GM21381 (cell line): ENCODE results near the gene LHFPL2.
"Not testable (repeated sequence)": the region's sequence is repeated elsewhere in the genome, so short reads cannot be mapped to it uniquely, and the experiment has no call there.

Experiments used
- ATAC-seq: cut with Tn5 transposase; IDR thresholded peaks from one replicate; pipeline ENCODE4 v1.9.1; 2021; ENCODE audit warnings: mild to moderate bottlenecking, moderate library complexity; ENCODE audit not compliant: unreplicated experiment

Gene LHFPL2

DNA sequence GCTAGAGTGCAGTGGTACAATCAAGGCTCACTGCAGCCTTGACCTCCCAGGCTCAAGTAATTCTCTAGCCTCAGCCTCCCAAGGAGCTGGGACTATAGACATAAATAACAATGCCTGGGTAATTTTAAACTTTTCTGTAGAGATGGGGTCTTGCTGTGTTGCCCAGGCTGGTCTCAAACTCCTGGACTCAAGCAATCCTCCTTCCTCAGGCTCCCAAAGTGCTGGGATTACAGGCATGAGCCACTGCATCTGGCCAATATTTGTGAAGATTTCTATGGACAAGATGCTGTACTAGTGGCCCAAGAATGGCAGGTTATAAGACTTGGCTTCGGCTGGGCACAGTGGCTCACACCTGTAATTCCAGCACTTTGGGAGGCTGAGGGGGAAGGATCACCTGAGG is 18.4 kb upstream of the LHFPL2 start:
- not testable (repeated sequence) for ATAC-seq

DNA sequence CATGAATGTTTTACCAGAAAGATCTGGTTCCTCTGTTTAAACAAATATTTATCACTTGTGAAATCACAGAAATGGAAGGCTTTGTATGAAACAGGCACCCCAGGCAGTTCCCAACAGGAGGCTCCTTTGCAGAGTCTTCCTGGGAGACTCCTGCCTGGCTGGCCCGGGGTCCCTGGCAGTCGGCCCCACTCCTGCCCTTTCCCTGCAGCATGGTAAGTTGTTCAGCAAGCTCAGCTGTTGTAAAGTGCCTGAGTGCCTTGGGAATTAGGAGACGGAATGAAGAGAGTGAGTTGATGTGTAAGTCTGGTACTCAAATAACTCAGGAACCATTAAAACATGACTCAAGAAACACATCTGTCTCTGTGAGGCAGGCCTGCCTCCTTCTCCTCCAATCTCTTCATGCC is 17.5 kb upstream of the LHFPL2 start:
- ATAC-seq = no peak

DNA sequence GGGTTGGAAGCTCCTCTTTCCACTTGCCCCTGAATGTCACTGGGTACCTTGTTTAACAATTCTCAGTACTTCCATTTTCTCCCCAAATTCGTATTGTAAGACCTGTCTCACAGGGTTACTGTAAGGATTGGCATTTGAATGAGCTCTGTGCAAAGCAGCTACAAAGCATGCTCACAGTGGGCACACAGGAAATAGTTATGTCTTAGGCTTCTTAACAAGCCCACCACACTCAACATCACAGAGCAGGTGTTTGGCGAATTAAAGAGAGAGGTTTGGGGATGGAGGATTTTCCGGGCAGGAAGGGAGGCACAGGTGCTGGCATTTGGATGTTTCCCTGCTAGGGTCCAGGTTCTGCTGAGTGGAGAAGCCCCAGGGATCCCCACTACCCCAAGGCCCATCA is 17.0 kb upstream of the LHFPL2 start:
- no peak for ATAC-seq

GRCh38 chr5:78662323-78662722 is 13.8 kb upstream of the LHFPL2 start:
- no peak for ATAC-seq

- ATAC-seq = no peak
These were observed 13.1 kb upstream of the LHFPL2 start for GRCh38 chr5:78661691-78662090.

DNA sequence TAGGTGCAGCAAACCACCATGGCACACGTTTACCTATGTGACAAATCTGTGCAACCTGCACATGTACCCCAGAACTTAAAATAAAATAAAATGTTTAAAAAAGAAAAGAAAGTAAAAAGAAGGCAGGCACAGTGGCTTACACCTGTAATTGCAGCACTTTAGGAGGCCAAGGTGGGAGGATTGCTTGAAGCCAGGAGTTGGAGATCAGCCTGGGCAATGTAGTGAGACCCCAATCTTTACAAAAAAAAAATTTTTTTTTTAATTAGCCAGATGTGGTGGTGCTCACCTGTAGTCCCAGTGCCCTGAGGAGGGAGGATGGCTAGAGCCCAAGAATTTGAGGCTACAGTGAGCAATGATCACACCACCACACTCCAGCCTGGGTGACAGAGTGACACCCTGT is 12.5 kb upstream of the LHFPL2 start:
- ATAC-seq = no peak

- no peak for ATAC-seq
These were observed 11.8 kb upstream of the LHFPL2 start for GRCh38 chr5:78660401-78660800.

DNA sequence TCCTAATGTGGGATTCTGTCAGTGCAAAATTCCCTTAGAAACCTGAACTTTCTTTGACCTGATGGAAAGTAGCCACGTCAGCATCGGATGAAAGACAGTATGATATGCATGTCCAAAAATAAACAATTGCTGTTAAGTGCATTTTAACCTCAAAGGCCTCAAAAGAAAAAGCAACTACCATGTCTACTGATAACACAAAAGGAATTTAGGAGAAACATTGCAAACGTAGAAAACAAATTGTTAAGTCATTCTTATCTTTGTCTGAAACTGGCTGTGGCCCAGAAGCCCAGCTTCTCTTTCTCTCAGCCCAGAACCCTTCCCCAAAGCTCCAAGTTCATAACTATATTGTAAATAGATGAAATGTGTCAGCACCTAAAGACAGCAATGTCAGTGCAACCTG is 11.1 kb upstream of the LHFPL2 start:
- no peak for ATAC-seq

DNA sequence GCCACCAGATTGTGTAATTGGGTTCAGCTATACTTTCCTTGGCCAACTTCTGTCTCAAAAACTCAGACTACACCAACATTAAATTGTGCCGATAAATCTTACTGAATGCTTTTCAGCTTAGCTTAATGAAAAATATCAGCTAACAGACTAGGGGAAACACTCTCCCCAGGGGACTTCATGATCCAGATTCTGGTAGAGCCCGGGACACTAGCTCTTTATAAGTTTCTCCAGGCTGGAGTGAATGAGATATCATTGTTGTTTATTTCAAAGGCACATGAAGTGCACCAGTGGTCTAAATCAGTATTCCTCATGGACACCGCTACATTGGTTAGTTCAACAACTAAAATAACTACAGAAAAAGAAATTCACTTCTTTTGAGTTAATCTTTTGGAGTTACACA is 10.5 kb upstream of the LHFPL2 start:
- no peak for ATAC-seq

DNA sequence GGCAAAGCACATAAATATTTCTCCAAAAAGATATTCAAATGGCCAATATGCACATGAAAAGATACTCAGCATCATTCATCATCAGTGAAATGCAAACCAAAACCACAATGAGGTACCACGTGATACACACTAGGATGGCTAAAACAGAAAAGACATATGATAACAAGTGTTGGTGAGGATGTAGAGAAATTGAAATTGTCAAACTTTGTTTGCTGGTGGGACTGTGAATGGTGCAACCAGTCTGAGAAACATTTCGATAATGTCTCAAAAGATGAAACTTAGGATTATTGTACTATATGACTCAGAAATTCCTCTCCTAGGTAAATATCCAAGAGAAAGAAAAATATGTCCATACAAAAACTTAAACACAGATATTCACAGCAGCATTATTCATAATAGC is 8.6 kb upstream of the LHFPL2 start:
- ATAC-seq = no peak

DNA sequence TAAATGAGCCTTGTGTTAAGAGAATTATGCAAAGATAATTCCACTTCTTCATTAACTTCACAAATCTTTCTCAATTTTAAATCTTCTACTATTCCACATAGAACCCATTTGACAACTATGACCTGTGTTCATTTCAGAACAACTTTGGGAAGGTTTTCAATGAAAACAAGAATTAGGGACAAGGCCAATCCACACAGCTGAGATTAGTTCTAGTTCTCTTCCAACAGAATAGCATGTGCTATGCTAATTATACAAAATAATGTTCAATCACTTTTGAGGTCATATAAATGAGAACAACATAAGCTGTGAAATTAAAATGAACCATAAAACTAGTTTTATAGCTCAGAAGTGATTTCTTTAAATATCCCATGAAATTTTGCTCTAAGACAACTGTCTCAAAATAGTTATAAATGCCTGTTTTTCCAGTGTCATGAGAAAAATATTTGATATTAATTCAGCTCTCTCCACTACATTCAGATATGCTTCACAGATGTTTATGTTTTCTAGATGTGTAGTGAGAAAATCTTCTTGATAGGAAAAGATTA is 7.2 kb upstream of the LHFPL2 start:
- no peak for ATAC-seq

DNA sequence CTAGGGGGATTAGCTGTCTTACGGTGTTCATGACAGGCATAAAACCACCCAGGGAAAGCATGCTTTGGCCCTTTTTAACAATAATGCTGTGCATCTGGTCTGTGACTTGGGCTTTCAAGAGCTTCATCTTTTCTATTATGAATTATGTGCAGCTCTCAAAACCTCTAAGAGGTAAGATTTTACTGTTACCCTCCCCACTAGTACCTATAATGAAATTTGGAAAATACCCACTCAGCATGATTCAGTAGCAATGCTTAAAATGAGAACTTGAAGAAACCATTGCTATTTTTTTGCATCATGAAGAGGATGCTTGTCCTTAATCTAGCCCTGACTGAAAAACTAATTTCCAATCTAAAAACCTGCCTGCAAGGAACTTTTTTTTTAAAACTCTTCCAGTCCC is 5.8 kb upstream of the LHFPL2 start:
- ATAC-seq = no peak

GRCh38 chr5:78653681-78654366 is 5.3 kb upstream of the LHFPL2 start:
- no peak for ATAC-seq

DNA sequence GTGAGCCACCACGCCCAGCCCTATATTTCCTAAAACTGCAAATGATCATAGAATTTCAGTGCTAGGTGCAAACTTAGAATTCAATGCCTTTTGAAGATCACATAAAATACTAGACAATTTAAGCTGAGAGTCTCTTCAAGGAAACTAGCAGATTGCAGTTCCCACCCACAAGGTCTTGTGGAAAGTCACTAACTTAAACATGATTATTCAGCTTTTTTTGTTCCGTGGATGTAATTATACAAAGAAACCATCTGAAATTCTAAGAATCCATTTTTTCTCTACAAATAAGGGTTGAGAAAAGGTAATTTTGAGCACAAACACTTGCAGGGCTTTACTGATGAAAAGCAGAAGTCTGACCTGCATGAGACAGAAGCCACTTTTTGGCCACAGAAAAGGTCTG is 4.5 kb upstream of the LHFPL2 start:
- ATAC-seq = no peak

GRCh38 chr5:78651468-78651867 is 2.9 kb upstream of the LHFPL2 start:
- no peak for ATAC-seq

DNA sequence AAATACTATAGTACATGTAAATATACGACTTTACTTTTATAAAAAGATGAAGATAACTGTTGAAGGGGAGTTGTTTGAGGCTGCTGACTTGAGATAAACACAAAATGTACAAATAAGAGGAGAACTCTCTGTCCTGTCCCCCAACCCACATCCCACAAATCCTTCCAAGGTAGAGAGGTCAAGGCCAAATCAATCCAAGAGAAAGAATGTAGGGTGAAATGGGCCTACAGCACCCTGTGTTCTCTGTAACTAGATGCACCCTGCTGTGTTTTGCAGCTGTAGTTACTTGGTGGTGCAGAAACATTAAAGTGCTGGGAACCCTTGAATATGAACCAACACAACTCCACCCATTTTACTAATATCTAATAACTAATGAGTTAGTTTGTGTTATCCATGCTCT is 2.0 kb upstream of the LHFPL2 start:
- no peak for ATAC-seq

- ATAC-seq = no peak
These were observed 1.4 kb upstream of the LHFPL2 start for GRCh38 chr5:78649861-78650496.

DNA sequence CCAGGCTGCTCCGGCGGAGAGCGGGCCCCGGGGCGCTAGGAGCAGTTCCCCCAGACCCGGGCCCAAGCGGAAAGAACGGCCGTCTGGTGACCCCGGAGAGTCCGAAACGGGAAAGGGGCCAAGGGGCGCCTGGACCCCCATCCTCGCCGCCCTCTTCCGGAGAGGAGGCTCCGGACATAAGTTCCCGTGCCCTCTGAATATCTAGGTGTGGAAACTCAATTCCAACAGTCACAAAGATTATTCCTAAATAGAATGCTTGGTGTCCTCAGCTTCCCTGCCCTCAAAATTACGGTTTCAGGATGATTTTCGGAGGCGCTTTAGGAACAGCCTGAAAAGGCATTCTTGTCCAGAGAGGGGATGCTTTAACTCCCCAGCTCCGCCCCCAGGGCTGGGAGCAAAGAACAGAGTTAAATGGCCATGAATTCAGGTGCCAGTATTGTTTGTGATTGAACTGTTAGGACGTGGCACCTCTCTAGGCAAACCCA is 681 bp upstream of the LHFPL2 start:
- ATAC-seq = no peak

GRCh38 chr5:78647838-78648358 is 674 bp downstream of the LHFPL2 start:
- ATAC-seq = peak; percentile 18

GRCh38 chr5:78647351-78647818 is 1.2 kb downstream of the LHFPL2 start:
- ATAC-seq = no peak

DNA sequence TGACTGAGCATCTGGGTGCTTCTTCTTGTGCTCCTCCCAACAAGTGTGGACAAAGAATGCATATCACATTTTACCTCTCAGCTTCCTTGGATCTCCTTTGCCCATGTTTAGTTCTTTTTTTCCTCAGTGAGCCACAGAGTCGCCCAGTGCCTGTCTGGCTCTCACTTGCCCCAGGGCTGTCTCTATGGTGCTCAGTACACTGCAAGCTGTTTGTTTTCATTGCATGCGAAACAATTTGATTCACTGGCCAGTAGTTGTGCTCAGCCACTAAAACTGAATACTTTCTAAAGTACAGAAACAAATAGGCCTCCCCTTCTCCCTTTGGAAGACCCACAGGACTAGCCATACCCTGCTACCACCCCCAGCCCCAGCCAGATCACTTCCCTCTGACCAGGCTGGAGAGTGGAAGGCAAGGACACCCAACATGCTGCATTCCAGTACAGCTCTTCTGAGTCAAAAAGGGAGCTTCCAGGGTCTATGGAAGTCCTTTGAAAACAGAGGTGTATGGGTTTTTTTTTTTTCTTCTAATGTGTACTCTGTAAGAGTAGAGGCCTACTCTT is 3.8 kb downstream of the LHFPL2 start:
- no peak for ATAC-seq

- no peak for ATAC-seq
These were observed 4.4 kb downstream of the LHFPL2 start for GRCh38 chr5:78644129-78644528.
